ENCODE results near the gene BPIFA3. TPM values are rescaled to one million over a fixed set of nuclear protein-coding genes. Genes with fewer than 3 reads are reported as not detected.

BPIFA3 gene
- total RNA-seq, 1 donor from 2014 or later: not detected

DNA sequence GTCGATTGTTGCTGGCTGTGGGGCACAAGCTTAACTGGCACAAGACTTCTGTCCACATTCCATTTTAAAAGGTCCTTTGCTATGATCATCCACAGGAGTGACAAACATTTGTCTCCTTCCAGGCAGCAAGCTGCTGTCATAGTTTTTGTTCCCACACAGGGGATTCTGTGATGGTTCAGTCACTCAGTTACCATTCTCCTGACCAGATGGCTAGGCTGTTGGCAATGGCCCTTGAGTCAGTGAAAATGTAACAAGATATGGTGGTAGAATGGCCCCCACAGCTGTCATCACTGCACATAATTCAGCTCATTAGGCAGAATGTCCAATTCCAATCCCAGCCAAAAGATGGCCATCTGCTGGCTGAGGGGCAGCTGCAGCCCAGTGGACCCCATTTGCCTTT is 32.3 kb downstream of the BPIFA3 start:
- DNase-seq (ENCODE audit: low spot score): no peak

DNA sequence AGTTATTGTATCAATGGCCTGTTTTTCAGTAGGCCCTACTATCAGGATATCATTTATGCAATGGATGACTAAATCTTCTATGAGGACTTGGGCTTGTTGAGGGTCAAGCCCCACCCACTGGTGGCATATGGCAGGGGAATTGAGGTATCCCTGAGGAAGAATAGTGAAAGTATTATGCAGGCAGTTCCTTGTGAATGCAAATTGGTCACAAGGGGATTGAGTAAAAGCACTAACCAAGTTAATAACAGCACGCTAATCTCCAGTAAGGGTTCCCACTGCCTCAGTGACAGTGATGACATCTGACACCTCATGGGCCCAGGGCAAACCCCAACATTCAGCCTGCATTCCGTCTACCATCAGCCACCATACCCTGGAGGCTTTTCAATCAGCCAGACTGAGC is 33.5 kb downstream of the BPIFA3 start:
- no peaks in the 10 kb centered on the region for H4K20me1 ChIP-seq (ENCODE audit: low read depth)
- no peak overlapping the region for H3K4me2 ChIP-seq
- H3K79me2 ChIP-seq (ENCODE audit: low read depth): no peaks in the 10 kb centered on the region
- H3K9me3 ChIP-seq (ENCODE audit: low read depth): no peaks in the 10 kb centered on the region
- H3K4me3 Mint-ChIP-seq: no peak overlapping the region
- no peak overlapping the region for H2AFZ ChIP-seq (replicated peaks)
- H3K27ac ChIP-seq: no peak overlapping the region
- H3K9me3 Mint-ChIP-seq: no peaks in the 10 kb centered on the region
- no peaks in the 10 kb centered on the region for H3K4me1 Mint-ChIP-seq
- no peak overlapping the region for H3K27ac Mint-ChIP-seq
- no peaks in the 10 kb centered on the region for H3K27me3 ChIP-seq
- no peaks in the 10 kb centered on the region for H3K36me3 Mint-ChIP-seq
- H3F3A ChIP-seq (ENCODE audit: low read depth): no peaks in the 10 kb centered on the region
- H3K4me1 ChIP-seq: no peaks in the 10 kb centered on the region
- no peaks in the 10 kb centered on the region for H3K36me3 ChIP-seq
- DNase-seq (ENCODE audit: low spot score): no peak
- TF ChIP-seq, protein P1, sequence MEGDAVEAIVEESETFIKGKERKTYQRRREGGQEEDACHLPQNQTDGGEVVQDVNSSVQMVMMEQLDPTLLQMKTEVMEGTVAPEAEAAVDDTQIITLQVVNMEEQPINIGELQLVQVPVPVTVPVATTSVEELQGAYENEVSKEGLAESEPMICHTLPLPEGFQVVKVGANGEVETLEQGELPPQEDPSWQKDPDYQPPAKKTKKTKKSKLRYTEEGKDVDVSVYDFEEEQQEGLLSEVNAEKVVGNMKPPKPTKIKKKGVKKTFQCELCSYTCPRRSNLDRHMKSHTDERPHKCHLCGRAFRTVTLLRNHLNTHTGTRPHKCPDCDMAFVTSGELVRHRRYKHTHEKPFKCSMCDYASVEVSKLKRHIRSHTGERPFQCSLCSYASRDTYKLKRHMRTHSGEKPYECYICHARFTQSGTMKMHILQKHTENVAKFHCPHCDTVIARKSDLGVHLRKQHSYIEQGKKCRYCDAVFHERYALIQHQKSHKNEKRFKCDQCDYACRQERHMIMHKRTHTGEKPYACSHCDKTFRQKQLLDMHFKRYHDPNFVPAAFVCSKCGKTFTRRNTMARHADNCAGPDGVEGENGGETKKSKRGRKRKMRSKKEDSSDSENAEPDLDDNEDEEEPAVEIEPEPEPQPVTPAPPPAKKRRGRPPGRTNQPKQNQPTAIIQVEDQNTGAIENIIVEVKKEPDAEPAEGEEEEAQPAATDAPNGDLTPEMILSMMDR (IDR thresholded peaks at IDR 0.05): no peak
- TF ChIP-seq EZH2phosphoT487 (IDR thresholded peaks at IDR 0.05) (no peak), EZH2 (IDR thresholded peaks at IDR 0.05) (no peak)
- peaks cover 3% of the 10 kb centered on the region for H3K27me3 Mint-ChIP-seq (ENCODE audit: insufficient read depth, low read depth)
- H3K4me3 ChIP-seq: no peak overlapping the region
- no peak overlapping the region for H3K9ac ChIP-seq

More for the DNA sequence above, 32.3 kb downstream of the BPIFA3 start:
- no peak overlapping the region for H3K4me2 ChIP-seq
- no peaks in the 10 kb centered on the region for H3K4me1 Mint-ChIP-seq
- H3K9me3 ChIP-seq (ENCODE audit: low read depth): no peaks in the 10 kb centered on the region
- H3K9me3 Mint-ChIP-seq: no peaks in the 10 kb centered on the region
- no peaks in the 10 kb centered on the region for H3K27me3 ChIP-seq
- no peaks in the 10 kb centered on the region for H3K79me2 ChIP-seq (ENCODE audit: low read depth)
- no peaks in the 10 kb centered on the region for H3F3A ChIP-seq (ENCODE audit: low read depth)
- peaks cover 3% of the 10 kb centered on the region for H3K27me3 Mint-ChIP-seq (ENCODE audit: insufficient read depth, low read depth)
- no peak overlapping the region for H2AFZ ChIP-seq (replicated peaks)
- H4K20me1 ChIP-seq (ENCODE audit: low read depth): no peaks in the 10 kb centered on the region
- no peak overlapping the region for H3K4me3 ChIP-seq
- H3K36me3 ChIP-seq: no peaks in the 10 kb centered on the region
- H3K27ac ChIP-seq: no peak overlapping the region
- no peaks in the 10 kb centered on the region for H3K4me1 ChIP-seq
- TF ChIP-seq, protein P1 (IDR thresholded peaks at IDR 0.05): no peak
- TF ChIP-seq EZH2 (IDR thresholded peaks at IDR 0.05) (no peak), EZH2phosphoT487 (IDR thresholded peaks at IDR 0.05) (no peak)
- H3K36me3 Mint-ChIP-seq: no peaks in the 10 kb centered on the region
- H3K27ac Mint-ChIP-seq: no peak overlapping the region
- H3K4me3 Mint-ChIP-seq: no peak overlapping the region
- no peak overlapping the region for H3K9ac ChIP-seq

DNA sequence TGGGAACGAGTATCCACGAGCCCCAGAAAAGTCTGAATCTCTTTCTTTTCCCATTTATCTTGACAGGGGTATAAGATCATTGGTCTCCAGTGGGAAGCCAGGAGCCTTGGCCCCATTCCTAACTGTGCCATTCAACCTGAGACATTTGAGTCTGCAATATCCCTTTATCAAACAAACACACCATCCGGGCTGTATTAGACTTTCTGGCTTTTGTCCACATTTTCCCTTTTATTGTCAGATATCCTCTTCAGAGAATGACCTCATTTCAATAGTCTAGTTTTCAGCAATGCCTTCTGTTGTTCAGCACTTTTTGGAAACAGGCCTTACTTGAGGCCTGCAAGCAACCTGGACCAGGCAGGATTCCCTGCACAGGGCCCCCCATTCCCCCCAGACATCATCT is 34.3 kb downstream of the BPIFA3 start:
- Histone ChIP-seq H3K9ac (no peak overlapping the region), H3K4me2 (no peak overlapping the region), H3K79me2 (ENCODE audit: low read depth) (no peaks in the 10 kb centered on the region), H3F3A (ENCODE audit: low read depth) (no peaks in the 10 kb centered on the region), H3K27ac (no peak overlapping the region), H3K4me1 (no peaks in the 10 kb centered on the region), H3K36me3 (no peaks in the 10 kb centered on the region), H2AFZ (replicated peaks) (no peak overlapping the region), H4K20me1 (ENCODE audit: low read depth) (no peaks in the 10 kb centered on the region), H3K27me3 (no peaks in the 10 kb centered on the region), H3K4me3 (no peak overlapping the region), H3K9me3 (ENCODE audit: low read depth) (no peaks in the 10 kb centered on the region)
- no peak overlapping the region for H3K4me3 Mint-ChIP-seq
- H3K36me3 Mint-ChIP-seq: no peaks in the 10 kb centered on the region
- H3K27ac Mint-ChIP-seq: no peak overlapping the region
- H3K27me3 Mint-ChIP-seq (ENCODE audit: insufficient read depth, low read depth): peaks cover 3% of the 10 kb centered on the region
- TF ChIP-seq, protein P1 (IDR thresholded peaks at IDR 0.05): no peak
- no peak for TF ChIP-seq EZH2phosphoT487 (IDR thresholded peaks at IDR 0.05)
- no peak for TF ChIP-seq EZH2 (IDR thresholded peaks at IDR 0.05)
- no peaks in the 10 kb centered on the region for H3K4me1 Mint-ChIP-seq
- no peaks in the 10 kb centered on the region for H3K9me3 Mint-ChIP-seq
- no peak for DNase-seq (ENCODE audit: low spot score)

Measured in neural progenitor cell (in vitro differentiated cells).